Liver (tissue), 9 donors: ENCODE results near the gene DBH. TPM values are rescaled to one million over a fixed set of nuclear protein-coding genes. Genes with fewer than 3 reads are reported as not detected.

Experiments
- DNase-seq: peaks from one replicate; pipeline ENCODE4 v3.0.0-alpha.2; 2017; ENCODE audit warnings: low spot score
- H3K27ac ChIP-seq, 2 donors: one replicate each; pipeline ENCODE4 v1.7.0; 2013; ENCODE audit warnings: inconsistent platforms in 2 of 2, low read length in 2 of 2, control low read depth in 1 of 2, low read depth in 1 of 2, mild to moderate bottlenecking in 1 of 2
- H3K27me3 ChIP-seq, 4 donors: one replicate each; pipeline versions ENCODE4 v1.6.1 to v1.7.0; 2013; ENCODE audit warnings: low read length in 3 of 4, inconsistent platforms in 1 of 4, mild to moderate bottlenecking in 1 of 4, moderate library complexity in 1 of 4; ENCODE audit not compliant: control insufficient read depth in 4 of 4, insufficient read depth in 4 of 4
- H3K36me3 ChIP-seq, 4 donors: one replicate each; pipeline versions ENCODE4 v1.6.1 to v1.7.0; 2013; ENCODE audit warnings: low read length in 3 of 4, mild to moderate bottlenecking in 3 of 4, low read depth in 1 of 4, moderate library complexity in 1 of 4; ENCODE audit not compliant: control insufficient read depth in 4 of 4, insufficient read depth in 3 of 4
- H3K4me1 ChIP-seq, 4 donors: one replicate each; pipeline versions ENCODE4 v1.6.1 to v1.7.0; 2013; ENCODE audit warnings: low read length in 3 of 4, mild to moderate bottlenecking in 3 of 4, moderate library complexity in 1 of 4; ENCODE audit not compliant: control insufficient read depth in 4 of 4, insufficient read depth in 4 of 4
- H3K4me3 ChIP-seq, 3 donors: one replicate each; pipeline versions ENCODE4 v1.6.1 to v1.7.0; 2013; ENCODE audit warnings: low read length in 3 of 3, control low read depth in 1 of 3, low read depth in 1 of 3, mild to moderate bottlenecking in 1 of 3
- H3K9ac ChIP-seq, 2 donors: one replicate each; pipeline ENCODE4 v1.7.0; 2013; ENCODE audit warnings: low read length in 2 of 2, mild to moderate bottlenecking in 2 of 2, moderate library complexity in 2 of 2, control low read depth in 1 of 2, low read depth in 1 of 2
- H3K9me3 ChIP-seq, 4 donors: one replicate each; pipeline versions ENCODE4 v1.6.1 to v1.7.0; 2013; ENCODE audit warnings: low read length in 3 of 4; ENCODE audit not compliant: control insufficient read depth in 4 of 4
- EGR1 ChIP-seq, 2 donors: IDR thresholded peaks; 2 replicates each; pipeline ENCODE4 v1.6.1; 2016 to 2018; ENCODE audit warnings: antibody characterized with exemption in 2 of 2, low read depth in 2 of 2
- FOXA1 ChIP-seq: IDR thresholded peaks from 2 replicates; pipeline ENCODE4 v1.6.1; 2016; ENCODE audit warnings: antibody characterized with exemption
- FOXA2 ChIP-seq: IDR thresholded peaks from 2 replicates; pipeline ENCODE4 v1.6.1; 2016; ENCODE audit warnings: antibody characterized with exemption
- GABPA ChIP-seq, 2 donors: IDR thresholded peaks in 1 of 2; conservative IDR thresholded peaks in 1 of 2; 2 replicates each; pipeline ENCODE4 v1.6.1; 2016; ENCODE audit warnings: antibody characterized with exemption in 2 of 2, mild to moderate bottlenecking in 1 of 2, moderate library complexity in 1 of 2
- HNF4A ChIP-seq, 2 donors: conservative IDR thresholded peaks; 2 replicates each; pipeline ENCODE4 v1.6.1; 2016; ENCODE audit warnings: antibody characterized with exemption in 2 of 2, mild to moderate bottlenecking in 2 of 2
- HNF4G ChIP-seq: IDR thresholded peaks from 2 replicates; pipeline ENCODE4 v1.6.1; 2016; ENCODE audit warnings: antibody characterized with exemption
- JUND ChIP-seq, 2 donors: IDR thresholded peaks; 2 replicates each; pipeline ENCODE4 v1.6.1; 2016; ENCODE audit warnings: antibody characterized with exemption in 2 of 2
- NR2F2 ChIP-seq: IDR thresholded peaks from 2 replicates; pipeline ENCODE4 v1.6.1; 2016; ENCODE audit warnings: antibody characterized with exemption
- RAD21 ChIP-seq, 2 donors: IDR thresholded peaks; 2 replicates each; pipeline ENCODE4 v1.6.1; 2016; ENCODE audit warnings: antibody characterized with exemption in 2 of 2, mild to moderate bottlenecking in 2 of 2
- RXRA ChIP-seq, 2 donors: IDR thresholded peaks; 2 replicates each; pipeline ENCODE4 v1.6.1; 2017 to 2018; ENCODE audit warnings: antibody characterized with exemption in 2 of 2, mild to moderate bottlenecking in 1 of 2
- SP1 ChIP-seq: IDR thresholded peaks from 2 replicates; pipeline ENCODE4 v1.6.1; 2018; ENCODE audit warnings: antibody characterized with exemption, mild to moderate bottlenecking
- TAF1 ChIP-seq: conservative IDR thresholded peaks from 2 replicates; pipeline ENCODE4 v1.6.1; 2016; ENCODE audit warnings: antibody characterized with exemption, mild to moderate bottlenecking
- YY1 ChIP-seq: IDR thresholded peaks from 2 replicates; pipeline ENCODE4 v1.6.1; 2016; ENCODE audit warnings: antibody characterized with exemption, mild to moderate bottlenecking
- WGBS: extraction: QIAGEN DNeasy Blood & Tissue Kit; methylation state at CpG from one replicate; pipeline ENCODE4 v1.1.7; 2013; 5-methylcytosine and 5-hydroxymethylcytosine counted together
- polyA plus RNA-seq, 2 donors: library from polyadenylated mRNA; stranded (reverse) in 1 of 2; unstranded in 1 of 2; fragments of 200-250 nt in 1 of 2; fragments of >200 nt in 1 of 2; fragmentation: Nextera tagmentation in 1 of 2; extraction: Ambion mirVana in 1 of 2; gene quantifications; one replicate each; pipeline versions ENCODE4 v1.2.1 to v1.2.3, GENCODE V29; 2013 to 2015
- total RNA-seq, 2 donors: library from RNA; depleted of rRNA; stranded (reverse); fragments of >200 nt; gene quantifications; one replicate each; pipeline ENCODE4 v1.2.3, GENCODE V29; 2014
- TF ChIP-seq, protein P1 (sequence below): IDR thresholded peaks from 2 replicates; pipeline ENCODE4 v1.6.1; 2016; ENCODE audit warnings: antibody characterized with exemption
- TF ChIP-seq, protein P2 (sequence below): IDR thresholded peaks from 2 replicates; pipeline ENCODE4 v1.6.1; 2016; ENCODE audit warnings: antibody characterized with exemption
- TF ChIP-seq, protein P3 (sequence below): IDR thresholded peaks from 2 replicates; pipeline ENCODE4 v1.6.1; 2016; ENCODE audit warnings: antibody characterized with exemption, mild to moderate bottlenecking
- TF ChIP-seq, protein P4 (sequence below): fragments of 150-350 bp; IDR thresholded peaks from 2 replicates; pipeline ENCODE4 v1.5.1; 2017; ENCODE audit warnings: improper control_type of control experiment, low read depth, low read length; ENCODE audit not compliant: missing input control
- TF ChIP-seq, protein P5 (sequence below): IDR thresholded peaks from 2 replicates; pipeline ENCODE4 v1.6.1; 2016; ENCODE audit warnings: antibody characterized with exemption
- donor health status: healthy.
- donor health status: healthy.
- donor health status: healthy.
- donor health status: healthy.
- donor health status: healthy.

DBH gene
- total and polyA plus RNA-seq, 4 donors, result 0.37 to 21.2 (median 2.5) TPM

DNA sequence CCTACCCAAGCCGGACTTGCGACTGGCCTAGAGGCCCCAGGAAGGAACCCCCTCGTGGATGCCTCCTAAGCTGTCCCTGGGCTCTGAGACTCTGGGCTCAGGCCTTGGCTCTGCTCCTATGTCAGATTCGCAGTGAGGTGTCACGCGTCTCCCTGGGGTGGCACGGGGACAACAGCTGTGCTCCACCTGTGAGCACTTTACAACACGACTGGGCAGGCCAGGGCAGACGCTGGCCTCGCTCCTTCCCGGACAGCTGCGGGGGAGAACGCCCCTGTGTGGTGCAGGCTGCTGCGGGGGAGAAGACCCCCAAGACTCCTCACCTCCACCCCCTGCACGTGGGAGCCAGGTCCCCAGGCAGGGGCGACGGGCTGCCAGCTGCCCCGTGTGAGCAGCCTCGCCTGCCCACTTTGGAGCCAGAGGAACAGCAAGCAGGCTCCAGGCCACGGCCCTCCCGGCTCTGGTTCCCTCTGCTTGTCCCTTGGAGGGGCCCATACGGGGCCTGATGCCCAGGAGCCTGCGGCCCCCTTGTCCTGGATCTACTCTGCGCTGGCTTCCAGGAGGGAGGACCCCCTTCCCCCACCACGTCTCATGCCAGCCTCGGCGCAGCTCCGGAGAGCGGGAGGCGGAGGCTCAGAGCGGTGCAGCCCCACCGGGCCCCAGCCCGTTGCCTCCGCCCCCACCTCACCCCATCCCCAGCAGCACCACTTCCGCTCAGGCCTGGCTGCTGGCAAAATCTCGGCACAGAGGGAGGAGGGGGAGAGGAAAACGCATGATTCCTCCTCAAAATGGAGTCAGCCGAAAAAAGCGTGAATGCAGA is 66.0 kb downstream of the DBH start:
- Histone ChIP-seq H3K4me3 (no peak overlapping the region), H3K4me1 (peaks cover 0 to 4% (median 0%) of the 10 kb centered on the region in 4 donors), H3K36me3 (peaks cover 12 to 39% (median 20%) of the 10 kb centered on the region in 4 donors), H3K9me3 (no peaks in the 10 kb centered on the region), H3K27ac (peak overlapping the region in 1 of 2 donors; percentile 43), H3K27me3 (no peaks in the 10 kb centered on the region), H3K9ac (no peak overlapping the region)
- DNase-seq, result no peak
- TF ChIP-seq, protein P1, sequence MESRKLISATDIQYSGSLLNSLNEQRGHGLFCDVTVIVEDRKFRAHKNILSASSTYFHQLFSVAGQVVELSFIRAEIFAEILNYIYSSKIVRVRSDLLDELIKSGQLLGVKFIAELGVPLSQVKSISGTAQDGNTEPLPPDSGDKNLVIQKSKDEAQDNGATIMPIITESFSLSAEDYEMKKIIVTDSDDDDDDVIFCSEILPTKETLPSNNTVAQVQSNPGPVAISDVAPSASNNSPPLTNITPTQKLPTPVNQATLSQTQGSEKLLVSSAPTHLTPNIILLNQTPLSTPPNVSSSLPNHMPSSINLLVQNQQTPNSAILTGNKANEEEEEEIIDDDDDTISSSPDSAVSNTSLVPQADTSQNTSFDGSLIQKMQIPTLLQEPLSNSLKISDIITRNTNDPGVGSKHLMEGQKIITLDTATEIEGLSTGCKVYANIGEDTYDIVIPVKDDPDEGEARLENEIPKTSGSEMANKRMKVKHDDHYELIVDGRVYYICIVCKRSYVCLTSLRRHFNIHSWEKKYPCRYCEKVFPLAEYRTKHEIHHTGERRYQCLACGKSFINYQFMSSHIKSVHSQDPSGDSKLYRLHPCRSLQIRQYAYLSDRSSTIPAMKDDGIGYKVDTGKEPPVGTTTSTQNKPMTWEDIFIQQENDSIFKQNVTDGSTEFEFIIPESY, result no peak
- TF ChIP-seq, protein P2, sequence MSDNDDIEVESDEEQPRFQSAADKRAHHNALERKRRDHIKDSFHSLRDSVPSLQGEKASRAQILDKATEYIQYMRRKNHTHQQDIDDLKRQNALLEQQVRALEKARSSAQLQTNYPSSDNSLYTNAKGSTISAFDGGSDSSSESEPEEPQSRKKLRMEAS, result no peak
- TF ChIP-seq, protein P3, sequence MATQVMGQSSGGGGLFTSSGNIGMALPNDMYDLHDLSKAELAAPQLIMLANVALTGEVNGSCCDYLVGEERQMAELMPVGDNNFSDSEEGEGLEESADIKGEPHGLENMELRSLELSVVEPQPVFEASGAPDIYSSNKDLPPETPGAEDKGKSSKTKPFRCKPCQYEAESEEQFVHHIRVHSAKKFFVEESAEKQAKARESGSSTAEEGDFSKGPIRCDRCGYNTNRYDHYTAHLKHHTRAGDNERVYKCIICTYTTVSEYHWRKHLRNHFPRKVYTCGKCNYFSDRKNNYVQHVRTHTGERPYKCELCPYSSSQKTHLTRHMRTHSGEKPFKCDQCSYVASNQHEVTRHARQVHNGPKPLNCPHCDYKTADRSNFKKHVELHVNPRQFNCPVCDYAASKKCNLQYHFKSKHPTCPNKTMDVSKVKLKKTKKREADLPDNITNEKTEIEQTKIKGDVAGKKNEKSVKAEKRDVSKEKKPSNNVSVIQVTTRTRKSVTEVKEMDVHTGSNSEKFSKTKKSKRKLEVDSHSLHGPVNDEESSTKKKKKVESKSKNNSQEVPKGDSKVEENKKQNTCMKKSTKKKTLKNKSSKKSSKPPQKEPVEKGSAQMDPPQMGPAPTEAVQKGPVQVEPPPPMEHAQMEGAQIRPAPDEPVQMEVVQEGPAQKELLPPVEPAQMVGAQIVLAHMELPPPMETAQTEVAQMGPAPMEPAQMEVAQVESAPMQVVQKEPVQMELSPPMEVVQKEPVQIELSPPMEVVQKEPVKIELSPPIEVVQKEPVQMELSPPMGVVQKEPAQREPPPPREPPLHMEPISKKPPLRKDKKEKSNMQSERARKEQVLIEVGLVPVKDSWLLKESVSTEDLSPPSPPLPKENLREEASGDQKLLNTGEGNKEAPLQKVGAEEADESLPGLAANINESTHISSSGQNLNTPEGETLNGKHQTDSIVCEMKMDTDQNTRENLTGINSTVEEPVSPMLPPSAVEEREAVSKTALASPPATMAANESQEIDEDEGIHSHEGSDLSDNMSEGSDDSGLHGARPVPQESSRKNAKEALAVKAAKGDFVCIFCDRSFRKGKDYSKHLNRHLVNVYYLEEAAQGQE, result no peak
- TF ChIP-seq NR2F2 (no peak), RAD21 (IDR thresholded peaks at IDR 0.05) (no peak), FOXA1 (no peak), JUND (IDR thresholded peaks at IDR 0.05) (no peak)
- WGBS, result 72% methylated on average over 39 of the region's 39 CpGs

DNA sequence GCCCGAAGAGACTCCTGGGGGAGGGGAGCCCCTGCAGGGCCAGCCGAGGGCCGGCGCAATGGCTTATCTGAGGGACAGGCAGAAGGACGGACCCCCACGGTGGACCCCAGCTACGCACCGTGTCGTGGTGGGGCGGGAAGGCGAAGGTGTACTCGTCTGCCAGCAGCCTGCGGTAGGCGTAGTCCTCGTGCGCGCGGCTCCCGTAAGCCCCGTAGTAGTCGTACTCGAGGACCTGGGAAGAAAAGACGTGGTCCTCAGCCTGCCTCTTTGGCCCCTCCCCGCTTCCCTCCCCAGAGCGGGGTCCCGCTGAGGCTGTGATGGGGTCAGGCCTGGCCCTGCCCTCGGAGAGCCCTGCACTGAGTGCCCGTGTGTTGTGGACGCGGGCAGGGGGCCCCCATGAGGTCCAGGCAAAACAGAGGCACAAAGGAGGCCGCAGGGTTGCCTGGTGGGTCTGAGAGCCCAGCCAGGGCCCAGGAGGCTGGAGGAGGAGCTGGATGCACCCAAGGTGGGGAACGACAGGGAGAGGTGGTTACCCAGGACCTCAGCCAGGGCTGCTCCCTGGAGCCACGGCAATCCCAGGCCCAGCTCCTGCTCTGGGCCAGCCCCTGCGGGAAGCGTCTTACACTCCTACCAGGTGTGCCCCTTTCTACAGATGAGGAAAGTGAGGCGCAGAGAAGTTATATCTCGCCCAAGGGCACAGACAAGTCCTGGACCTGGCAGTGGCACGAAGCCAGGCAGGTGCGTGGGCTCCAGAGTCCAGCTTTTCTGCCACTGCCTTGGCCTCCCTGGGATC is 66.8 kb downstream of the DBH start:
- no peaks in the 10 kb centered on the region for H3K27me3 ChIP-seq
- no peak overlapping the region for H3K4me3 ChIP-seq
- peaks cover 0 to 4% (median 0%) of the 10 kb centered on the region in 4 donors for H3K4me1 ChIP-seq
- no peaks in the 10 kb centered on the region for H3K9me3 ChIP-seq
- peak overlapping the region in 1 of 2 donors; percentile 43 for H3K27ac ChIP-seq
- WGBS, result 75% methylated on average over 39 of the region's 39 CpGs
- TF ChIP-seq JUND (IDR thresholded peaks at IDR 0.05) (no peak), HNF4G (no peak), SP1 (no peak), EGR1 (IDR thresholded peaks at IDR 0.05; ENCODE audit: low read depth in 2 of 2) (no peak), HNF4A (conservative IDR thresholded peaks at IDR 0.05) (no peak), RAD21 (IDR thresholded peaks at IDR 0.05) (no peak), YY1 (no peak), RXRA (IDR thresholded peaks at IDR 0.05) (no peak), FOXA1 (no peak), FOXA2 (no peak), GABPA (IDR thresholded peaks at IDR 0.05 in 1 of 2, conservative IDR thresholded peaks at IDR 0.05 in 1 of 2) (no peak), TAF1 (no peak)
- TF ChIP-seq, protein P4, sequence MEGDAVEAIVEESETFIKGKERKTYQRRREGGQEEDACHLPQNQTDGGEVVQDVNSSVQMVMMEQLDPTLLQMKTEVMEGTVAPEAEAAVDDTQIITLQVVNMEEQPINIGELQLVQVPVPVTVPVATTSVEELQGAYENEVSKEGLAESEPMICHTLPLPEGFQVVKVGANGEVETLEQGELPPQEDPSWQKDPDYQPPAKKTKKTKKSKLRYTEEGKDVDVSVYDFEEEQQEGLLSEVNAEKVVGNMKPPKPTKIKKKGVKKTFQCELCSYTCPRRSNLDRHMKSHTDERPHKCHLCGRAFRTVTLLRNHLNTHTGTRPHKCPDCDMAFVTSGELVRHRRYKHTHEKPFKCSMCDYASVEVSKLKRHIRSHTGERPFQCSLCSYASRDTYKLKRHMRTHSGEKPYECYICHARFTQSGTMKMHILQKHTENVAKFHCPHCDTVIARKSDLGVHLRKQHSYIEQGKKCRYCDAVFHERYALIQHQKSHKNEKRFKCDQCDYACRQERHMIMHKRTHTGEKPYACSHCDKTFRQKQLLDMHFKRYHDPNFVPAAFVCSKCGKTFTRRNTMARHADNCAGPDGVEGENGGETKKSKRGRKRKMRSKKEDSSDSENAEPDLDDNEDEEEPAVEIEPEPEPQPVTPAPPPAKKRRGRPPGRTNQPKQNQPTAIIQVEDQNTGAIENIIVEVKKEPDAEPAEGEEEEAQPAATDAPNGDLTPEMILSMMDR, result no peak
- TF ChIP-seq, protein P3, result no peak
- TF ChIP-seq, protein P5, sequence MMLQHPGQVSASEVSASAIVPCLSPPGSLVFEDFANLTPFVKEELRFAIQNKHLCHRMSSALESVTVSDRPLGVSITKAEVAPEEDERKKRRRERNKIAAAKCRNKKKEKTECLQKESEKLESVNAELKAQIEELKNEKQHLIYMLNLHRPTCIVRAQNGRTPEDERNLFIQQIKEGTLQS, result no peak
- DNase-seq, result no peak
- no peak overlapping the region for H3K9ac ChIP-seq
- peaks cover 12 to 42% (median 21%) of the 10 kb centered on the region in 4 donors for H3K36me3 ChIP-seq
